GM19452 (cell line): ENCODE results near the gene PRG3.
"Not testable (repeated sequence)": the region's sequence is repeated elsewhere in the genome, so short reads cannot be mapped to it uniquely, and the experiment has no call there.

Experiments used
- ATAC-seq: cut with Tn5 transposase; IDR thresholded peaks from one replicate; pipeline ENCODE4 v1.9.1; 2021; ENCODE audit not compliant: unreplicated experiment

PRG3 gene

GRCh38 chr11:57409321-57410100, 28.6 kb upstream of the PRG3 start:
- no peak for ATAC-seq

GRCh38 chr11:57408771-57409170, 27.8 kb upstream of the PRG3 start:
- ATAC-seq, result no peak

- ATAC-seq, result no peak
Measured at GRCh38 chr11:57407941-57408475, 27.1 kb upstream of the PRG3 start.

- ATAC-seq, result no peak
Measured at GRCh38 chr11:57407010-57407920, 26.3 kb upstream of the PRG3 start.

- peak; percentile 88 for ATAC-seq
Measured at GRCh38 chr11:57406337-57406904, 25.5 kb upstream of the PRG3 start.

- no peak for ATAC-seq
Measured at GRCh38 chr11:57405271-57405860, 24.4 kb upstream of the PRG3 start.

- ATAC-seq, result no peak
Measured at GRCh38 chr11:57403802-57404147, 22.8 kb upstream of the PRG3 start.

- not testable (repeated sequence) for ATAC-seq
Measured at GRCh38 chr11:57403003-57403801, 22.3 kb upstream of the PRG3 start.

- ATAC-seq, result no peak
Measured at GRCh38 chr11:57402188-57403002, 21.4 kb upstream of the PRG3 start.

- no peak for ATAC-seq
Measured at GRCh38 chr11:57399972-57400578, 19.1 kb upstream of the PRG3 start.

- ATAC-seq, result no peak
Measured at GRCh38 chr11:57399221-57399620, 18.3 kb upstream of the PRG3 start.

- ATAC-seq, result no peak
Measured at GRCh38 chr11:57397394-57397990, 16.5 kb upstream of the PRG3 start.

GRCh38 chr11:57396744-57397143, 15.8 kb upstream of the PRG3 start:
- no peak for ATAC-seq

- no peak for ATAC-seq
Measured at GRCh38 chr11:57395905-57396623, 15.1 kb upstream of the PRG3 start.

GRCh38 chr11:57394203-57394965, 13.4 kb upstream of the PRG3 start:
- no peak for ATAC-seq

- no peak for ATAC-seq
Measured at GRCh38 chr11:57392763-57393105, 11.8 kb upstream of the PRG3 start.

- ATAC-seq, result no peak
Measured at GRCh38 chr11:57392066-57392762, 11.3 kb upstream of the PRG3 start.
